Measurements from ENCODE around the gene CORO7.

The CORO7 gene

GRCh38 chr16:4320571-4321137, 95.7 kb downstream of the CORO7 start:
- Histone ChIP-seq H3K9me2 (ENCODE audit: low read depth, low read length) (no peaks in the 10 kb centered on the region), H3K4me1 (ENCODE audit: insufficient read depth, low read length, severe bottlenecking) (peaks cover 4% of the 10 kb centered on the region), H3K4me2 (ENCODE audit: low read length) (no peak overlapping the region), H2AFZ (ENCODE audit: low read length) (no peak overlapping the region), H3K27me3 (ENCODE audit: insufficient read depth, low read length) (peaks cover 9% of the 10 kb centered on the region; the same call in 1 of the 2 replicates), H3K9ac (ENCODE audit: low read length) (no peak overlapping the region), H3F3A (ENCODE audit: insufficient read depth, low read length) (no peaks in the 10 kb centered on the region), H3K4me3 (ENCODE audit: low read depth, low read length, poor library complexity, severe bottlenecking) (no peak overlapping the region), H3K79me2 (ENCODE audit: insufficient read depth, low read length) (no peaks in the 10 kb centered on the region), H3K9me3 (ENCODE audit: low read length) (no peaks in the 10 kb centered on the region), H3K27ac (ENCODE audit: low read depth, low read length, poor library complexity, severe bottlenecking) (no peak overlapping the region), H4K20me1 (ENCODE audit: insufficient read depth, low read length) (no peaks in the 10 kb centered on the region), H3K36me3 (ENCODE audit: insufficient read depth, low read length) (no peaks in the 10 kb centered on the region)
- no peak for TF ChIP-seq EZH2 (IDR thresholded peaks at IDR 0.05; ENCODE audit: borderline replicate concordance, low read length)
- TF ChIP-seq, protein P1, sequence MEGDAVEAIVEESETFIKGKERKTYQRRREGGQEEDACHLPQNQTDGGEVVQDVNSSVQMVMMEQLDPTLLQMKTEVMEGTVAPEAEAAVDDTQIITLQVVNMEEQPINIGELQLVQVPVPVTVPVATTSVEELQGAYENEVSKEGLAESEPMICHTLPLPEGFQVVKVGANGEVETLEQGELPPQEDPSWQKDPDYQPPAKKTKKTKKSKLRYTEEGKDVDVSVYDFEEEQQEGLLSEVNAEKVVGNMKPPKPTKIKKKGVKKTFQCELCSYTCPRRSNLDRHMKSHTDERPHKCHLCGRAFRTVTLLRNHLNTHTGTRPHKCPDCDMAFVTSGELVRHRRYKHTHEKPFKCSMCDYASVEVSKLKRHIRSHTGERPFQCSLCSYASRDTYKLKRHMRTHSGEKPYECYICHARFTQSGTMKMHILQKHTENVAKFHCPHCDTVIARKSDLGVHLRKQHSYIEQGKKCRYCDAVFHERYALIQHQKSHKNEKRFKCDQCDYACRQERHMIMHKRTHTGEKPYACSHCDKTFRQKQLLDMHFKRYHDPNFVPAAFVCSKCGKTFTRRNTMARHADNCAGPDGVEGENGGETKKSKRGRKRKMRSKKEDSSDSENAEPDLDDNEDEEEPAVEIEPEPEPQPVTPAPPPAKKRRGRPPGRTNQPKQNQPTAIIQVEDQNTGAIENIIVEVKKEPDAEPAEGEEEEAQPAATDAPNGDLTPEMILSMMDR (IDR thresholded peaks at IDR 0.05; ENCODE audit: low read length) = no peak

DNA sequence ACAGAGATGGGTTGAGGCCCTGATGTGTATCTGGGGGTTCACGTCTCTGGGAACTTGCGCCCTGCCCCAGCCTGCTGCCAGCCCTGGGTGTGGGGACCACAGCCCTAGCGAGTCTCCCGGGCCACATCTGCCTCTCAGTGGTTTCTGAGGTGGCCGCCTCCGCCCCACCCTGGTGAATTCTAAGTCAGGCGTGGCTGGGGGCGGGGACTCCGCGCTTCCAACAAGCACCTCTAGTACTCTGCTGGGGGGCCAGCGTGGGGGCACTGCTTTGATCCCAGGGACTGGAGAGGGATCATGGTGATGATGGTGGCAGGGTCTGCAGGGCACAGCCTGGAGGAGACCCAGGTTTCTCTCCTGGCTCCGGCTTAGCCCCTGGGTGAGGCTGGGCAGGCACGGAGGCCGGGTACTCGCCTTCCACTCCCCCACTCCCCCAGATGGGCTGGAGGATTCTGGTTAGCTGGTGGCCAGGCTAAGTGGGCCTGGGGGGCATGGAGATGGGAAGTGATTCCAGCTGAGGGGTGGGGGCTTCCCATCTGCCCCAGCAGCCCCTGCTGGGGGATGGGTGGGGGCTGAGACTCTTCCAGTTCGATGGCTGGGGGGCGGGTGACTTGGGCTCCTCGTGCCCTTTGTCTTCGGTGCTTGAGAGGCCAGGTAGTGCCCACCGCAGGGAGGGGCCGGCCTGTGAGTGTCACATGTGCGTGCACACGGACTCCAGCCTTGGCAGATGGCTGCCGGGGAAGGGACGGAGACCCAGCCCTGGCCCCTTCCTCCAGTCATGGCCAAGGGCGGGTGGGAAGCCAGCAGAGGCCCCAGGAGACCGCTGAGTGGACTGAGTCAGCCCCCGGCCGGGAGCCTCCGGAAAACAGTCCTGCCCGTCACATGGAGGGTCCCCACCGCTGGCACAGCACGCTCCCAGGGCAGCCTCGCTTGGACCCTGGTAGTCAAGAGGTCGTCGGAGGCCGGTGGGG, 96.7 kb downstream of the CORO7 start:
- Histone ChIP-seq H3K4me3 (ENCODE audit: low read depth, low read length, poor library complexity, severe bottlenecking) (no peak overlapping the region), H3K4me2 (ENCODE audit: low read length) (no peak overlapping the region), H3K9me3 (ENCODE audit: low read length) (no peaks in the 10 kb centered on the region), H4K20me1 (ENCODE audit: insufficient read depth, low read length) (no peaks in the 10 kb centered on the region), H3K27ac (ENCODE audit: low read depth, low read length, poor library complexity, severe bottlenecking) (no peak overlapping the region), H3K9me2 (ENCODE audit: low read depth, low read length) (no peaks in the 10 kb centered on the region), H2AFZ (ENCODE audit: low read length) (no peak overlapping the region), H3K4me1 (ENCODE audit: insufficient read depth, low read length, severe bottlenecking) (peaks cover 11% of the 10 kb centered on the region), H3F3A (ENCODE audit: insufficient read depth, low read length) (no peaks in the 10 kb centered on the region), H3K27me3 (ENCODE audit: insufficient read depth, low read length) (peaks cover 9% of the 10 kb centered on the region; the same call in 1 of the 2 replicates), H3K79me2 (ENCODE audit: insufficient read depth, low read length) (no peaks in the 10 kb centered on the region), H3K9ac (ENCODE audit: low read length) (no peak overlapping the region), H3K36me3 (ENCODE audit: insufficient read depth, low read length) (no peaks in the 10 kb centered on the region)
- TF ChIP-seq, protein P1 (IDR thresholded peaks at IDR 0.05; ENCODE audit: low read length) = no peak
- no peak for TF ChIP-seq EZH2 (IDR thresholded peaks at IDR 0.05; ENCODE audit: borderline replicate concordance, low read length)

DNA sequence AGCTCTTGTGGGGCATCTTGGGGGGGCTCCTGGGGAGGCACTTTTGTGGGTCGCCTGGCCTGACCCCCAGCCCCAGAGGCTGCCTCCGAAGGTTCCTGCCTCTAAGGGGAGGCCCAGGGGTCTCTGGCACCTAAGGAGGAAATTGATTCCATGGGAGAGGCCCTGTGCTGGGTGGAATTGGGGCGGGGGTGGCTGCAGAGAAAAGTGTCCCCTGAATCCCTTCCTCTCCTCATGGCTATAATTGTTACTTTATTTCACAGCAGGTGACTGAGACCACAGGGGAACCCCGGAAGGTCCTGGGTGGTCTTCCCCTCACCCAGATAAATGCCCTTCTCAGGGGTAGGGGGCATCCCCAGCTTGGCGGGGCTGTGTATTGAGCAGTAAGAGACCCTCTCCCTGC, 97.4 kb downstream of the CORO7 start:
- no peak overlapping the region for H3K4me2 ChIP-seq (ENCODE audit: low read length)
- no peaks in the 10 kb centered on the region for H3K36me3 ChIP-seq (ENCODE audit: insufficient read depth, low read length)
- H3F3A ChIP-seq (ENCODE audit: insufficient read depth, low read length) = no peaks in the 10 kb centered on the region
- no peaks in the 10 kb centered on the region for H3K9me3 ChIP-seq (ENCODE audit: low read length)
- H3K79me2 ChIP-seq (ENCODE audit: insufficient read depth, low read length) = no peaks in the 10 kb centered on the region
- H3K4me1 ChIP-seq (ENCODE audit: insufficient read depth, low read length, severe bottlenecking) = peaks cover 13% of the 10 kb centered on the region
- H2AFZ ChIP-seq (ENCODE audit: low read length) = no peak overlapping the region
- no peak overlapping the region for H3K4me3 ChIP-seq (ENCODE audit: low read depth, low read length, poor library complexity, severe bottlenecking)
- H3K27ac ChIP-seq (ENCODE audit: low read depth, low read length, poor library complexity, severe bottlenecking) = no peak overlapping the region
- H3K9ac ChIP-seq (ENCODE audit: low read length) = no peak overlapping the region
- TF ChIP-seq, protein P1 (IDR thresholded peaks at IDR 0.05; ENCODE audit: low read length) = no peak
- TF ChIP-seq EZH2 (IDR thresholded peaks at IDR 0.05; ENCODE audit: borderline replicate concordance, low read length) = no peak
- H4K20me1 ChIP-seq (ENCODE audit: insufficient read depth, low read length) = no peaks in the 10 kb centered on the region
- peaks cover 15% of the 10 kb centered on the region; the same call in 1 of the 2 replicates for H3K27me3 ChIP-seq (ENCODE audit: insufficient read depth, low read length)
- no peaks in the 10 kb centered on the region for H3K9me2 ChIP-seq (ENCODE audit: low read depth, low read length)
